ENCODE data around the gene AJM1.
"Not testable (repeated sequence)": the region's sequence is repeated elsewhere in the genome, so short reads cannot be mapped to it uniquely, and the experiment has no call there.

Gene AJM1

DNA sequence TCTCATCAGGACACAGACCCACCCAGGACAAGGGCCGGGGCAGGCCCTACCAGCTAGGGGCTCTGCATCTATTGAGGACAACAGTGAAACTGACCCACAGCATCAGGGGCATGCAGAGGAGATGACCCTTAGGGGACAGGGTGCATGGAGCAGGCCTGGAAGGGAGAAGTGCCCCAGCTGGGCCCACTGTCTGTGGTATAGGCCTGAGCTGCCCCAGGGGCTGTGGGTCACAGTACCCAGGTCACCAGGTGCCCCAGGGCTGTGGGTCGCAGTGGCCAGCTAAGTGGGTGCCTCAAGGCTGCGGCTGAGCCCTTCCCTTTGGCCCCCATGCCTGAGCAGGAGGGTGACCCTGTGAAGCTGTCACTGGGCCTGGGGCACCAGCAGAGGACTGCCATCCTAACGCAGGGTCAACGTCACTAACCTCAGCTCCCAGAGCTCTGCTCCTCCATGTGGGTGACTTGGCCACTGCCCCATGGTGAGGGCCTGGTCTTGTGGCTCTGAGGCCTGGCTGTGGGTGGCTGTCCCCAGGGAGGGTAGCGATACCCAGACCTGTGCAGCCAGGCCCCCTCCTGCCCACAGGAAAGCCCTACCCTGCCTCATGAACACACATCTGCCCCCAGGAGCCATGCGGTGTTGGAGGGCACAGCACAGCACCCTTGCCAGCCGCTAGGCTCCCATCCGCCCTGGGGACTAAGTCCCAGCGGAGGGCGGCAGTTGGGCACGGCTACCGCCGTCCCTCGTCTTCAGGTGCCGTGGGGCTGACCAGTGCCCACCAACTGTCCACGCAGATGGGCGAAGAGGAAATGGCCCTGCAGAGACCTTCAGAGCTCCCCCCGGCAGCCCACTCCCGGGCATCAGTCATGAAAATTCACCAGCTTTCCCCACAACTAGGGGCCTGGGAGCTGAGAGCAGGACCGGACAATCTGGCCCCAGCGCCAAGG, 18.9 kb downstream of the AJM1 start:
- H3K27ac ChIP-seq (ENCODE audit: low read depth, low read length, severe bottlenecking): no peak overlapping the region
- peaks cover 6% of the 10 kb centered on the region for H3K4me1 ChIP-seq (ENCODE audit: control insufficient read depth, insufficient read depth, low read length, poor library complexity, severe bottlenecking)
- H3K4me3 ChIP-seq (ENCODE audit: extremely low read depth, insufficient read depth, low read length, poor library complexity, severe bottlenecking): no peak overlapping the region
- no peaks in the 10 kb centered on the region for H3K9me3 ChIP-seq (ENCODE audit: control insufficient read depth, low read length)
- H3K36me3 ChIP-seq (ENCODE audit: control insufficient read depth, insufficient read depth, low read length): peaks cover 63% of the 10 kb centered on the region
- WGBS, 2 experiments (ENCODE audit: insufficient coverage in 2 of 2): 97% methylated on average over 16 to 20 of the region's 22 CpGs

DNA sequence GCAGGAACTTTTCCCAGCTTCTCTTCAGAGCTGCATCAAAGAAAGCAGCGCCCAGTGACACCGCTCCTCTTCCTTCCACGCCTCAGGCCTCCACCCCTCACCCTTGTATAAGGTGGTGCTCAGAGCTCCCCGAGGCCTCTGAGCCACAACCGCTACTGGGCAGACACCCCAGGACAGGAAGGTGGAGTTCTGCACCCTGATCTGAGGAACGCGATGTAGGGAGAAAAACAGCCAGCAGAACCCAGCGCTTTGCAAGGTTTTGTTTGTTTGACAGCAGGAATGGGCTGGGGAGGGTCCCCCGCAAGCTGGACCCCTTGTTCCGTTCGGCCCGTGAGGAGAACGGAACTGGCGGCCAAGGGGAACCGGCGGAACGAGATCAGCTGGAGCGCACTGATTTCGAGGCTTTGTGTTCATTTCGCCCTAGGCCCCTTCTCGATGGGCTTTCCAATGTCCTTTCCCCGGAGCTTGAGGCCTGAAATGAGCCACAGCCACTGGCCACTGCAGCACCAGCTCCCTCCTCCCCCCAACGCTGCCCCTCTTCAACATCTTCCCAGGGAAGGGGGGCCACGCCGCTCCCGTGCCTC, 19.7 kb downstream of the AJM1 start:
- Histone ChIP-seq H3K9me3 (ENCODE audit: control insufficient read depth, low read length) (peaks cover 1% of the 10 kb centered on the region), H3K27ac (ENCODE audit: low read depth, low read length, severe bottlenecking) (no peak overlapping the region), H3K36me3 (ENCODE audit: control insufficient read depth, insufficient read depth, low read length) (peaks cover 63% of the 10 kb centered on the region), H3K4me1 (ENCODE audit: control insufficient read depth, insufficient read depth, low read length, poor library complexity, severe bottlenecking) (peaks cover 6% of the 10 kb centered on the region), H3K4me3 (ENCODE audit: extremely low read depth, insufficient read depth, low read length, poor library complexity, severe bottlenecking) (no peak overlapping the region)
- 95 to 98% methylated on average over 19 to 23 of the region's 26 CpGs for WGBS, 2 experiments (ENCODE audit: insufficient coverage in 2 of 2)

- no peak overlapping the region for H3K27ac ChIP-seq (ENCODE audit: low read depth, low read length, severe bottlenecking)
- H3K9me3 ChIP-seq (ENCODE audit: control insufficient read depth, low read length): peaks cover 12% of the 10 kb centered on the region
- WGBS, 2 experiments (ENCODE audit: insufficient coverage in 2 of 2): 95 to 98% methylated on average over 27 to 29 of the region's 31 CpGs
- H3K36me3 ChIP-seq (ENCODE audit: control insufficient read depth, insufficient read depth, low read length): peaks cover 58% of the 10 kb centered on the region
- peaks cover 6% of the 10 kb centered on the region for H3K4me1 ChIP-seq (ENCODE audit: control insufficient read depth, insufficient read depth, low read length, poor library complexity, severe bottlenecking)
- no peak overlapping the region for H3K4me3 ChIP-seq (ENCODE audit: extremely low read depth, insufficient read depth, low read length, poor library complexity, severe bottlenecking)
Observed at GRCh38 chr9:136862849-136863622, 20.8 kb downstream of the AJM1 start.

DNA sequence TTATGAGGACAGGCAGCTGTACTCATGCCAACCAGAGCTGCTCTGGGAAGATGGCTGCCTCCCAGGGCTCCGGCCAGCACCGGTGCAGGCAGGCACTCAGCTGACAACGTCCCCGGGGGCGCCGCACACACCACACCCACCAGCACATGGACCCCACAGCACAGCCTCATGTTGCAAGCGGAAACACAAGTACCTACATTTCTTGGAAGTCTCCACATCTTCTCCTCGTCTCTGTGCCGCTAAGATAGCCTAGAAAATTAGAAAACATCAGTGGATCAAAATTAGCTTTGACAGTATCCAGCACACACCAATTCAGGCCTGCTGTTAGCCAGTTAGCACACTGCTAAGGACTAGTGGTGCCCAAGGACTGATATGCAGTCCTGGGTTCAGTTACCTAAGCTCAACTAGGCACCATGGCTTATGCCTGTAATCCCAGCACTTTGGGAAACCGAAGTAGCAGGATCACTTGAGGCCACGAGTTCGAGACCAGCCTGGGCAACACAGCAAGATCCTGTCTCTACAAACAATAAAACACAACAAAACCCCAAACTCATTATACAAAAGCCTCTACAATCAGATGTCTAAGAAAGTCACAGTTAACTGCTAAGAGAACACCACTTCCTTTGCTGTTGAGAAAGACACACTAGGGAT, 21.5 kb downstream of the AJM1 start:
- Histone ChIP-seq H3K4me3 (ENCODE audit: extremely low read depth, insufficient read depth, low read length, poor library complexity, severe bottlenecking) (no peak overlapping the region), H3K36me3 (ENCODE audit: control insufficient read depth, insufficient read depth, low read length) (peaks cover 57% of the 10 kb centered on the region), H3K4me1 (ENCODE audit: control insufficient read depth, insufficient read depth, low read length, poor library complexity, severe bottlenecking) (peaks cover 6% of the 10 kb centered on the region), H3K27ac (ENCODE audit: low read depth, low read length, severe bottlenecking) (no peak overlapping the region), H3K9me3 (ENCODE audit: control insufficient read depth, low read length) (peaks cover 17% of the 10 kb centered on the region)
- 98 to 99% methylated on average over 9 to 12 of the region's 12 CpGs for WGBS, 2 experiments (ENCODE audit: insufficient coverage in 2 of 2)

GRCh38 chr9:136865041-136865767, 22.9 kb downstream of the AJM1 start:
- Histone ChIP-seq H3K4me1 (ENCODE audit: control insufficient read depth, insufficient read depth, low read length, poor library complexity, severe bottlenecking) (peaks cover 6% of the 10 kb centered on the region), H3K4me3 (ENCODE audit: extremely low read depth, insufficient read depth, low read length, poor library complexity, severe bottlenecking) (peak overlapping the region; percentile 82), H3K36me3 (ENCODE audit: control insufficient read depth, insufficient read depth, low read length) (peaks cover 50% of the 10 kb centered on the region), H3K9me3 (ENCODE audit: control insufficient read depth, low read length) (peaks cover 21% of the 10 kb centered on the region), H3K27ac (ENCODE audit: low read depth, low read length, severe bottlenecking) (peak overlapping the region; percentile 10)
- 72 to 76% methylated on average over 7 to 11 of the region's 11 CpGs for WGBS, 2 experiments (ENCODE audit: insufficient coverage in 2 of 2)

DNA sequence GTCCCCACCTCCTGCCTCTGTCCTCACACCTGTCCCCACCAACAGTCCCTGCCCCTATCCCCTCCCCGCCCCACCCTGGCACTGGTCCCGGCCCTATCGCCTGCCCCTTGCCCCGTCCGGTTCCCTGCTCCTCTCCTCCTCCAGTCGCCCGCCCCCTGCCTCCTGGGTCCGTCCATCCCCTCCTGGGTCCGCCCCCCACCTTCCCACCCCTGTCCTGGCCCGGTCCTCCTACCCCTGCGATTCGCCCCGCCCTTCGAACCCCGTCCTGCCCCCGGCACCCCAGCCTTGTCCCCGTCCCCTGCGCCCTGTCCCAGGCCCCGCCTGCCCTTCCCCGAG, 23.5 kb downstream of the AJM1 start:
- Histone ChIP-seq H3K36me3 (ENCODE audit: control insufficient read depth, insufficient read depth, low read length) (peaks cover 48% of the 10 kb centered on the region), H3K4me3 (ENCODE audit: extremely low read depth, insufficient read depth, low read length, poor library complexity, severe bottlenecking) (peak overlapping the region; percentile 82)

GRCh38 chr9:136866898-136867421, 24.7 kb downstream of the AJM1 start:
- peak overlapping the region; percentile 82 for H3K4me3 ChIP-seq (ENCODE audit: extremely low read depth, insufficient read depth, low read length, poor library complexity, severe bottlenecking)
- H3K27ac ChIP-seq (ENCODE audit: low read depth, low read length, severe bottlenecking): not testable (repeated sequence)
- WGBS, 2 experiments (ENCODE audit: insufficient coverage in 2 of 2): 95 to 97% methylated on average over 21 to 25 of the region's 29 CpGs

More for the DNA sequence above, 23.5 kb downstream of the AJM1 start:
- WGBS, 2 experiments (ENCODE audit: insufficient coverage in 2 of 2): 0% methylated on average over 11 of the region's 20 CpGs; no CpG with 5 or more reads in 1 of the 2 experiments
- Histone ChIP-seq H3K27ac (ENCODE audit: low read depth, low read length, severe bottlenecking) (peak overlapping the region; percentile 41), H3K9me3 (ENCODE audit: control insufficient read depth, low read length) (peaks cover 26% of the 10 kb centered on the region), H3K4me1 (ENCODE audit: control insufficient read depth, insufficient read depth, low read length, poor library complexity, severe bottlenecking) (peaks cover 6% of the 10 kb centered on the region)

GRCh38 chr9:136867480-136867879, 25.2 kb downstream of the AJM1 start:
- WGBS, 2 experiments (ENCODE audit: insufficient coverage in 2 of 2): 96% methylated on average over 10 to 14 of the region's 18 CpGs
- Histone ChIP-seq H3K4me3 (ENCODE audit: extremely low read depth, insufficient read depth, low read length, poor library complexity, severe bottlenecking) (no peak overlapping the region), H3K27ac (ENCODE audit: low read depth, low read length, severe bottlenecking) (no peak overlapping the region), H3K9me3 (ENCODE audit: control insufficient read depth, low read length) (peaks cover 35% of the 10 kb centered on the region), H3K36me3 (ENCODE audit: control insufficient read depth, insufficient read depth, low read length) (peaks cover 30% of the 10 kb centered on the region), H3K4me1 (ENCODE audit: control insufficient read depth, insufficient read depth, low read length, poor library complexity, severe bottlenecking) (peaks cover 6% of the 10 kb centered on the region)

More at GRCh38 chr9:136866898-136867421, 24.7 kb downstream of the AJM1 start:
- peaks cover 36% of the 10 kb centered on the region for H3K36me3 ChIP-seq (ENCODE audit: control insufficient read depth, insufficient read depth, low read length)
- H3K4me1 ChIP-seq (ENCODE audit: control insufficient read depth, insufficient read depth, low read length, poor library complexity, severe bottlenecking): not testable (repeated sequence)
- peaks cover 32% of the 10 kb centered on the region for H3K9me3 ChIP-seq (ENCODE audit: control insufficient read depth, low read length)

- Histone ChIP-seq H3K36me3 (ENCODE audit: control insufficient read depth, insufficient read depth, low read length) (peaks cover 26% of the 10 kb centered on the region), H3K4me1 (ENCODE audit: control insufficient read depth, insufficient read depth, low read length, poor library complexity, severe bottlenecking) (peaks cover 6% of the 10 kb centered on the region)
- WGBS, 2 experiments (ENCODE audit: insufficient coverage in 2 of 2): 97 to 98% methylated on average over 17 to 18 of the region's 18 CpGs
Observed at GRCh38 chr9:136867917-136868316, 25.6 kb downstream of the AJM1 start.

More at GRCh38 chr9:136867917-136868316, 25.6 kb downstream of the AJM1 start:
- Histone ChIP-seq H3K4me3 (ENCODE audit: extremely low read depth, insufficient read depth, low read length, poor library complexity, severe bottlenecking) (no peak overlapping the region), H3K9me3 (ENCODE audit: control insufficient read depth, low read length) (peaks cover 39% of the 10 kb centered on the region), H3K27ac (ENCODE audit: low read depth, low read length, severe bottlenecking) (no peak overlapping the region)

All from mesodermal cell (in vitro differentiated cells).